GM15510 (cell line): ENCODE data around the gene SCAPER.
A peak's percentile ranks its signal among the peaks of the same experiment; 100 is the strongest.

Experiments used
- POLR2A ChIP-seq: IDR thresholded peaks from 3 replicates; pipeline ENCODE4 v1.6.1; 2011; ENCODE audit warnings: borderline replicate concordance; ENCODE audit not compliant: insufficient read length; ENCODE audit errors: extremely low read depth

Gene SCAPER

DNA sequence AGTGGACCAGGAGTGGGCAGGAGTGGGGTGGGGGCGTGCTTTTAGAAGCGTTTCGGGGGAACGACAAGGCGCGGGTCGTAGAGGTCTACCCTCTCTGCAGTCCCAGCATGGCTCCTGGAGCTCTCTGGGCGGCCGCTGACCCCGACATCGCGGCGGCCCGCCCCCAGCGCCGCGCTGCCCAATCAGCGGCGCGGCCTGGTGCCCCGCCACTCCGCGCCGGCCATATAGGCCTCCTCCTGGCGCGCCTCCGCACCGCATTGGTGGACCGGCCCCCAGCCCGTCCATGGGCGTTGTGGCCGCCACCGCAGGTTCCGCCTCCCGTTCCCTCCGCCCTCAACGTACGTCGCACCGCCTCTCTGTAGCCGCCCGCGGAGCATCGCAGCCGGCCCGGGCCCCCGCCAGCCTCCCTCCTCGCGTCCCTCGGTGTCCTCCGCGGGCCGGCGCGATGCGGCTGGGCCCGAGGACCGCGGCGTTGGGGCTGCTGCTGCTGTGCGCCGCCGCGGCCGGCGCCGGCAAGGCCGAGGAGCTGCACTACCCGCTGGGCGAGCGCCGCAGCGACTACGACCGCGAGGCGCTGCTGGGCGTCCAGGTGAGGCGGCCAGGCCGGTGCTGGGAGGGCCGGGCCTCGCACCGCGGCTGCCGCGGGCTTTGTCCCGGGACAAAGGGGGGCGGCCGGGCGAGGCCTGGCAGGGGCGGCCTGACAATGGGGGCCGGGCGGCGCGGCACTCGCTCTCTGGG, 26.4 kb upstream of the SCAPER start, which contains the start of gene RCN2:
TSS of gene RCN2 (plus strand) at position 353 of the 738 bp plus-strand sequence. CDS start at position 446, 93 bp downstream.
- peak; percentile 89 for TF ChIP-seq POLR2A

GRCh38 chr15:76930831-76931396, 25.8 kb upstream of the SCAPER start:
- TF ChIP-seq POLR2A = no peak

DNA sequence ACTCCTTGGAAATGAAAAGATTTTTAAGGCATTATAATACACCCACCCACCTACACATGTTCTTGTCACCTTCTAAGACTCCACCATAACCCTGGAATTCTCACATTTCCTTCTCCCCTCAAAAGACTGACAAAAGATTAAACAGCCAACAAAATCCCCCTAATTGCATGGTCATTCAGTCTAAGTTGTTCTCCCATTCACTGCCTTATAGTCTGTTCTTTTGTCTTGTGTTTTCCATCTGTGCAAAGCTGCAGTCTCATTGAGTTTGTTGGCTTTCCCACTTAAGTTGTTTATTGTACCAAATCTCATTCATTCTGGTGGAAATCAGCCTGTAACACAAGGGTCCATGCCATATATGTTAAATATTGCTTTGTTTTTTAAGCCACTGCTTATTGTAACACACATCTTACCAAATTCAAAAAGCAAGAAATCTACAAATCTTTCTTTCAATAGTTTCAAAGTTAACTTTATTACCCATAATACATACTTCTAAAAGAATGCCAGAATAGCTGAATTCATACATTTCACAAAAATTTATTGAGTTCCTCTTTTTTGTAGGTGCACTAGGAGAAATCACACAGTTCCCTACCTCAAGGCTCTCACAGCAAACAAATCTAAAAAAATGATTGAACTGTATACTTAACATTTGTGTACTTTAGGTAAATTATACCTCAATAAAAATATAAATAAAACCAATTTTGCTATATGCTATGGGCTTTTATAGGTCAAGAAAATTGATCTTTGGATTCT, 24.0 kb upstream of the SCAPER start:
- TF ChIP-seq POLR2A = no peak

GRCh38 chr15:76928201-76928600, 23.1 kb upstream of the SCAPER start:
- TF ChIP-seq POLR2A = no peak

- TF ChIP-seq POLR2A = no peak
Observed at GRCh38 chr15:76916369-76916768, 11.2 kb upstream of the SCAPER start.

GRCh38 chr15:76913737-76914136, 8.6 kb upstream of the SCAPER start:
- TF ChIP-seq POLR2A = no peak

GRCh38 chr15:76912430-76912829, 7.3 kb upstream of the SCAPER start:
- TF ChIP-seq POLR2A = no peak

DNA sequence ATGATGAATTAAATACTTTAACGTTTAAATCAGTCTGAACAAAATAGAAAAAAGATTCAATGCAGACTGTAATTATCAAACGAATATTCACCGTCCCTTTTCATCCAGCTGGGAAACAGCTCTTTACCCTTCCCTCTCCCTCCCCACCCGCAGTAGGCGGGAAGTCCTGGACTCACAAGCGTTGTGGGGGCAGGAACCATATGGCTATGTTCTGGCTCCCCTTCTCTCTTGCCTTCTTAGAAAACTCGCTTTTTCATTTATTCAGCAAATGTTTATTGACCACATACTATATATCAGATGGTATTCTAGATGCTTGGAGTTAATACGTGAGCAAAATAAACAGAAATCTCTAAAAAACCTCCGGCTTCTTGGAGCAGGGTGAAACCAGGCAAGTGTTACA, 715 bp upstream of the SCAPER start:
- no peak for TF ChIP-seq POLR2A

DNA sequence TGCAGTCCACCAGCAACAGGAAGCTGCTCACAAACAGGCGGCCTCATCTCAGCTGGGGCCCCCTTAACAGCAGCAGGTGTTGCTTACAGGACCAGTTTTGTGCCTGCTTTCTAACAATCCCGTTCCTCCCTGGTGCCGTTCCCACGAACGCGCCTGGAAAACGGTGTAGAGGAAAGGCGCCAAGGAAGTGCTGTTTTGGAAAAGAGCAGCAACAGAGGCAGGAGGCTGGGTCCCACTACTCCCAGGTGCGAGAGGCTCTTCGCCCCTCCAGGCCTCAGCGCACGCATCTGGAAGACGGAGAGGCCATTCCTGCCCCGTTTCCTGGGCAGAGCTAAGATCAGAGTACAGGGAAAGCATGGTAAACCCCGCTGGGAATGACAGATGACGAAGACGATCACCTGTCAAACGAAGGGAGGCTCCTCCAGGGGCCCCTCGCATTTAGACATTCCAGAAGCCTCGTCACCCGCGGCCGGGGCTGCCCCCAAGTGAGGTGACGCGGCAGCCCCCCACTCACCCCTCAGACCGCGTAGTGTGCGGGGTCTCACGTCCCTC, 603 bp downstream of the SCAPER start:
- no peak for TF ChIP-seq POLR2A

DNA sequence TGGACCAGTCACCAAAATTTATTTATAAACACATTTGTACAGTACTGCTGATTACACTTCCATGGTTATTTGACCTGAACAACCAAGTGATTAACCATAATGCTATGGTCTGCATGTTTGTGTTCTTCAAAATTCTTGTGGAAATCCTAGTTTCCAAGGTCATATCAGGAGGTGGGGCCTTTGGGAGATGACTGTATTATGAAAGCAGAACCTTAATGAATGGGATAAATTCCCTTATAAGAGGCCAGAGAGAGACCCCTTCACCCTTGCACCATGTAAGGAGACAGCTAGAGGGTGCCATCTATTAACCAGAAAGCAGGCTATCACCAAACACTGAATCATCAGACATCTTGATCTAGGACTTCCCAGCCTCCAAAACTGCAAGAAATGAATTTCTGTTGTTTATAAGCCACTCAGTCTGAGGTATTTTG, 1.9 kb downstream of the SCAPER start:
- no peak for TF ChIP-seq POLR2A

GRCh38 chr15:76901965-76902364, 3.2 kb downstream of the SCAPER start:
- no peak for TF ChIP-seq POLR2A

DNA sequence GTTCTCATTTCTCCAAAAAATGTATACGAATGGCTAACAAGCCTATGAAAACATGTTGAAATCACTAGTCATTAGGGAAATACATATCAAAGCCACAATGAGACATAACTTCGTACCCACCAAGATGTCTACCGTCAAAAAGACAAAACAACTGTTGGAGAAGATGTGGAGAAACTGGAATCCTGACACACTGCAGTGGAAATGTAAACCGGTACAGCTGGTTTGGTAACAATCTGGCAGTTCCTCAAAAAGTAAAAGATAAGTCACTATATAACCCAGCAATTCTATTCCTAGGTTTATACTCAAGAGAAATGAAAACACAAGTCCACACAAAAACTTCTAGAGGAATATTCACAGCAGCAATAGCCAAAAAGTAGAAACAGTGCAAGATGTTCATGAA, 7.0 kb downstream of the SCAPER start:
- no peak for TF ChIP-seq POLR2A

GRCh38 chr15:76894174-76894573, 11.0 kb downstream of the SCAPER start:
- no peak for TF ChIP-seq POLR2A

DNA sequence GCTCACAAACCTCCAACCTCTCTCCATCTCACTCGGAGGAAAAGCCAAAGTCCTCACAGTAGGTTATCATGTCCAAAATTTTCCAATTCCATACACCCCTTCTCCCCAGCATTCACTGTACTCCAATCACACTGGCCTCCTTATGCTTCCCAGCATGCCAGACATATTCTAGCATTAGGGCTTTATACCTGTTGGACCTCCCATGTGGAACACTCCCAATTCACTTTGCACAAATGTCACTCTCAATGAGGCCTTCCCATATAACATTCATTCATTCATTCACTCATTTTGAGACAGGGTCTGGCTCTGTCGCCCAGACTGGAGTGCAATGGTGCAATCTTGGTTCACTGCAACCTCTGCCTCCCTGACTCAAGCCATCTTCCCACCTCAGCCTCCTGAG, 19.9 kb downstream of the SCAPER start:
- no peak for TF ChIP-seq POLR2A

- TF ChIP-seq POLR2A = no peak
Observed at GRCh38 chr15:76875911-76876310, 29.2 kb downstream of the SCAPER start.
